HG03045 (cell line): ENCODE measurements around the gene EIF4A2.
A peak's percentile ranks its signal among the peaks of the same experiment; 100 is the strongest.
"Not testable (repeated sequence)": the region's sequence is repeated elsewhere in the genome, so short reads cannot be mapped to it uniquely, and the experiment has no call there.

Experiments used
- ATAC-seq: cut with Tn5 transposase; IDR thresholded peaks from one replicate; pipeline ENCODE4 v1.9.1; 2021; ENCODE audit warnings: mild to moderate bottlenecking, moderate library complexity; ENCODE audit not compliant: unreplicated experiment

Gene EIF4A2

DNA sequence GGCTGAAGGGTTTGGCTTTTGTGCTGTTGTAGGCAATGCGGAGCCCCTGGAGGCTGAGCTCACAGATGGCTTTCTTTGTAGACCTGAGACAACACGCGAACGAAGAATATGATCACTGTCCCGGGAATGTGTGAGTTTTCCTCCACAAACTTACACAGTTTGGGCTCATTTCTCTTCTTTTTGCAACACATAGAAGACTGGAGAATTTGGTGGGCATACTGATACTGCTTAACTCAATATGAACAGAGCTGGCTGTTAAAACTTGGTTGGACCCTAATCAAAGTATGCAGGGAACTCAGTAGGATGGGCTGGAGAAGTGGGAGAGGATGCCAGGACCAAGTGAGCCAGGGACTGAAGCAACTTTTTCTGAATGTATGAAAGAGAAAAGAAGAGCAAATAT lies 35.1 kb downstream of the EIF4A2 start:
- no peak for ATAC-seq

DNA sequence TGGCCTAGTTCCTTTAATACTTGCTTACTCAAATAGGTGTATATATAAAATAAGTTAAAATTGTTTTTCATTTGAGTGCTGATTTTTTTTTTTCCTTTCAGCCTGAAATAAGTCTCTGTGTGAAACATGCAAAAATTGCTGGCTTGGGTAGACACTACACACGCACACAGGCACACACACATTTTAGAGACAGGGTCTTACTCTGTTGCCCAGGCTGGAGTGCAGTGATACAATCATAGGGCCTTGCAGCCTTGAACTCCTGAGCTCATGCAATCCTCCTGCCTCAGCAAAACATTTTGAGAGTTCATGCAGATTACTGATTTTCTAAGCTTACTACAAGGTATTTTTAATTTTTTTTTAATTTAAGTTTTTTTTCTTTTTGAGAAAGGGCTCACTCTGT lies 35.6 kb downstream of the EIF4A2 start:
- ATAC-seq = no peak

DNA sequence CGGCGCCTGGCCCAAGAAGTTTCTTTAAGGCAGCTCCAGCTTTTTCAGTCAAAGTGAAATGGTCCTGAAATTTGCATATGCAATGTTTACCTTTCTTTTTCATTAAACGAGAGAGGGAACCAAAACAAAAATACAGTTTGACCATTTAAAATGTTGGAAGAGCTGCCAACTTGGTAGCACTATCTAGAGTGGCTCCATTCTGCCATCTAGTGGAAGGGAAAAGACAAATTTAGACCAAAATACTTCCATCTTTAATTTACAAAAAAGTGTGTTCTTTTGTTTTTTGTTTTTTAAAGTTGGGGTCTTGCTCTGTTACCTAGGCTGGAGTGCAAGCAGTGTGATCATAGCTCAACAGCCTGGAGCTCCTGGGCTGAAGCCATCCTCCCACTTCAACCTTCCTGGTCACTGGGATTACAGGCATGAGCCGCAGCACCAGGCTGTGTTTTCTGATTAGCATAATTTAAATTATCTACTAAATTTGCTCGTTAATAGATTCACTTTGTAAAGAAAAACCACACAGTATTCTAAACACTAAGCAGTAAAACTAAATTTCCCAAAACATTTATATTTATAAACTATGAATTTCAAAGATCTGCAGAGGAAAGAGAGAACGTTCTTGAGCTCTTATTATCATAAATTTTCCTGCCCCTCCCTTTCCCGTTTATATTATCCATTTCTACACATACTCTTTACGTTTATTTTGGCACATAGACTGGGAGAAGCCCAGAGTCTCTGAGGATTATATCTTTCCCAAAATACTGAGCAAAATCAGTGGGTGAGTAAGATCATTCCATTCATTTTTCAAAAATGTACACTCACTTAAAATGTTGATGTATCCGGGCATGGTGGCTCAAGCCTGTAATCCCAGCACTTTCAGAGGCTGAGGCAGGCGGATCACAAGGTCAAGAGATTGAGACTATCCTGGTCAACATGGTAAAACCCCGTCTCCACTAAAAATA lies 38.3 kb downstream of the EIF4A2 start:
- ATAC-seq = no peak

DNA sequence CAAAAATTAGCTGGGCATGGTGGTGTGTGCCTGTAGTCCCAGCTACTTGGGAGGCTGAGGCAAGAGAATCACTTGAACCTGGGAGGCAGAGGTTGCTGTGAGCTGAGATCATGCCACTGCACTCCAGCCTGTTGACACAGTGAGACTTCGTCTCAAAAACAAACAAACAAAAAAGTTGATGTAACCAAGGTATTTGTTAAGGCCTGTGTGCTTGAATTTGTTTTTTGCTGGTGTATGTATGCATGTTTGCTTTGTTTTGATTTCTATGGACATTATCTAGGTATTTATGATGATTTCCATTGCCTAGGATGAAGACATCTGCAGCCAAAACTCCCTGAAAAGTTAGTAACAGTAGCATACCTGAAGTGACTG lies 39.0 kb downstream of the EIF4A2 start:
- not testable (repeated sequence) for ATAC-seq

DNA sequence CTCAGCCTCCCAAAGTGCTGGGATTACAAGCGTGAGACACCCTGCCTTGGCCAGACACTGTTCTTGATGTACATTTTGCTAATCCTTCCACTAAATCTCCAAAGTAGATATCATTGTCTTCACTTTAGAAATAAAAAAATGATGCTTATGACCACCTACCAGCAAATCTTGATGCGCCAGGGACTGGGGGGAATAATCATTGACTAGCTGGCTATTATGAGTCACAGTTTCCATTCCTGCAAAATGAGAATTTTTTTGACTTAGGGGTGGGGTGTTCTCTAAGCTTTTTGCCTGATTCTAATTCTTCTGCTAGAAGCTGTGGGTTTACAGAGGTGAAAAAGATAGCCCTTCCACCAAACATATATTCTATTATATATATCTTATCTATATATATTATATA lies 40.0 kb downstream of the EIF4A2 start:
- no peak for ATAC-seq

DNA sequence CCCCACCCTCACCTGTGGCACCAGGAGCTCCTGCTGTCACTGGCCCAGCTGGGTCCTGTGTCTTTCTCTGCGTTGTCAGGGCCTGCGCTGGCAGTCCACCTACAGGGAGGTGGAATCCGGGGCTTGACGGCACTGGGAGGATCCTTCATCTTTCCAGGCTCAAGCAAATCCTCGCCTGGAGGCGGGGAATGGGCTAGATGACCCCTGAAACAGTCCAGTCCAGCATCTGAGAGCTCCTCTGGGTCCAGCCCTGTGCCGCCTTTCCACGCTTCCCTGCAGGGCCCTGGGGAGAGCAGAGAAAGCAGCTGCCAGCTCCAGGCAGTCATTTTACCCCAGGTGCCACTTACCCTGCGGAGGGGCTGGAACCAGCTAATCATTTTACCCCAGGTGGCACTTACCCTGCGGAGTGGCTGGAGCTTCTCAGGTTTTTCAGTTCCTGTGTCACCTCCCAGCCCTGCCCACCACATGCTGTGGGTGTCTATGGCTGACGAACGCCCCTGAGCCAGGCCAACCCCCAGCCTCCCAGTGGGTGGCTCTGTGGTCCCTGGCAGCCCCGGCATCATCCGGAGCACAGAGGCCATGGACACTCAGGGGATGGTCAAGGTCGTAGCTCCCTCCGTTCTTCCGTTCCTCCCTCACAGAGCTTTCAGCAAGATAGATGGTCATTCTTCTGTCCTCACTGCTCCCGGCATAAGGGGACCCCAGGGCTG lies 41.2 kb downstream of the EIF4A2 start:
- no peak for ATAC-seq

DNA sequence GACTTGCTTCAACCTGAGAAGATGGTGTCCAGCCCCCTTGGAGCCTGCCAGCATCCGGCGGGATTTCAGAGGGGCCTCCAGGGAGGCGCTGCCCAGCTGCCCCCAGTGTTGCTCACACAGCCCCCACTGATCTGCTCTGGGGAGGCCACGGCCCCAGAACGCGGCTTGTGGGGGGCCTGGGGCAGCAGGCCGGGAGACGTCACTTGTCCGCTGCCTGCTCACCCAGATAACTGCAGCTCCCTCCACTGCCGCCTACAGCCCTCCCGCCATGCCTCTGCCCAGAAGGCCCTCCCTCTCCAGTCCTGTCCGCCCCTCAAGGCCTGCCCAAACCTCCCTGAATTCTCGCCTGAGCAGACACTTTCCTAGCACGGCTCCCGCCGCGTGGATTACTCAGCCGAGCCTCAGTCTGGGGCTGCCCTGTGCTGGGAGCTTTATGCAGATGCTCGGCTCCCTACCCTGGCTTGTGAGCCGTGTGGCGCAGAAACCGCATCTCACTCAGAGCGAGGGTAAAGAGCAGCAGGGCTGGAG lies 42.0 kb downstream of the EIF4A2 start:
- ATAC-seq = no peak

DNA sequence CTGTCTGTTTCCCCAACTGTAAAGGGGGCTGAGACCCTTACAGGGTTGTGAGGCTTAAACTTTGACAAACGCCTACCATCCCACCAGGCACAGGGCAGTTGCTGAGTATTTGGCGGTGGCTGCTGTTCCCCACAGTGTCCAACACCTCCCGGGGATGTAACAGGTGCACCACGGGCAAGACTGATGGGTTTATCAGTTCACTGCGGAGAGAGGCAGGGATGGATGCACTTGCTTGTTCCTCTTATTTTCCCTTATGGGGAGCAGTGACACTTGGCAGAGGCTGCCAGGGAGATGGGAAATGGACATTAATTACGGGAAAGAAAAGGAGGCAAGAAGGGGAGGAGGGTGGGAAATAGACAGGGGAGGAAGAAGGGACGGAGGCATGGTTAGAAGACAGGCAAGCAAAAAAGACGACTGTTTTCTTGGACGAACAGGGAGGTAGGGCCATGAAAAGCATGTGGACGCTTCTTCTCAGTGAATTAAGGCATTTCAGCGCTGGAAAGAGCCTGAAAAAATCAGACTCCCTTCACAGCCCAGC lies 42.6 kb downstream of the EIF4A2 start:
- ATAC-seq = no peak

DNA sequence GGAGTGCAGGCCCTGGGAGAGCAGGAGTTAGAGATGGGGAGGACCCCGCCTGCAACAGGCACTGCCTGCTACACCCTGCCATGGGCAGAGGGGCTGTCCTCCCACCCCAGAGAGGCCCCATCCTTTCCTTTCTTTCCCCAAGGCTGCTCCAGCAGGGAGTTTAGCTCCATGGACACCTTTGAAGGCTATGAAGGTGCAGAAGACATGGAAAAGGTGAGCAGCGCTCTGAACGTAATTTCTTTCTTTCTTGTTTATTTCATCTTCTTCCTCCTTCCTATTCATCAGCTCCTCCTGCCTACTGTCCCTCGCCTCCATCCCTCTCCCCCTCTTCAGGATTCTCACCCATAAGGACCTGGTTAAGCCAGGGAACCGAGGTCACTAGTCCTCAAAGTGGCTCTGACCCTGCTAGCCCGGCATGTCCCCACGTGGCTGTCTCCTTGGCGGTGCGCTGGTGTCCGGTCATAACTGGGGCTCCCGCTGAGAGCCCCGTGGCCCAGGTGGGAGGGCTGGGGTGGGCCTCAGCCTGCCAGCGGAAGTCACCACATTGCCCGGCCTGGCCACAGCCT lies 43.1 kb downstream of the EIF4A2 start:
- ATAC-seq = no peak

DNA sequence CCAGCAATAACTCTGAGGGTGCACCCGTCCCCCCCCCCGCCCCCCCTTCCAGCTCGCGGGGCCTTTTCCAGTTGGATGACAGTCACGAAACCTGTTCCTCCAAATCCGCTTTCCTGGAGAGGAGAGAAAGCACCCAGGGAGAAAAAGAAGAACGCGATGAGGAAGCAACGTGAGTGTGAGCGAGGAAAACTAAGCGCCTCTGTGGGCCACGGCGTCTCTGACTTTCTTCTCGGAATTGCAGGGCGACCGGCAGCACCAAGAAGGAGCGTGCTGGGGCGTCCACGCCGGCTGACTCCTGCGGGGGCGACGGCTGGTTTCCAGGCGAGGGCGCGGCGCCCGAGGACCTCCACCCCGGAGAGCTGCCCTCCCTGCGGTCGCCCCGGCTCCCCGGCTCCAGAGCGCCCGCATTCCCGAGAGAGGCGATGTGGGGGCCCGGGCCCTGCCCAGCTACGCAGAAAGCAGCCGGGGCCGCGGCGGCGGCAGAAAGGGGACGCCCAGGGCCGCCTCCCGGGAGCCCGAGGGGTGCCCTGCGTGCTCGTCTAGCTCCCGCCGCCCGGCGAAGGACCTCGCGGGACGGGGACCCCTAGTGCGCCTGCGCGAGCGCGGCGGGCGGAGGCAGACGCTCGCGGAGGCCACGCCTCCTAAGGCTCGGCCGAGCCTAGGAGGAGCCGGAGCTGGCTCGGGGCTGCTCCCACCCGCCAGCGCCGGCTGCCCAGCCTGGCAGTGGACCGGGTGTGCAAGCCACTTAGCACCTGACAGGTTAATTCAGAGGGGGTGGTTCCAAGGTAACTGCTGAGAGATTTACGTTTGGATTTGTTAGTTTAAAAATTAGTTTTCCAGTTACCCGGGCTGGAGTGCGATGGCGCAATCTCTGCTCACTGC lies 43.8 kb downstream of the EIF4A2 start:
- ATAC-seq = peak; percentile 92

DNA sequence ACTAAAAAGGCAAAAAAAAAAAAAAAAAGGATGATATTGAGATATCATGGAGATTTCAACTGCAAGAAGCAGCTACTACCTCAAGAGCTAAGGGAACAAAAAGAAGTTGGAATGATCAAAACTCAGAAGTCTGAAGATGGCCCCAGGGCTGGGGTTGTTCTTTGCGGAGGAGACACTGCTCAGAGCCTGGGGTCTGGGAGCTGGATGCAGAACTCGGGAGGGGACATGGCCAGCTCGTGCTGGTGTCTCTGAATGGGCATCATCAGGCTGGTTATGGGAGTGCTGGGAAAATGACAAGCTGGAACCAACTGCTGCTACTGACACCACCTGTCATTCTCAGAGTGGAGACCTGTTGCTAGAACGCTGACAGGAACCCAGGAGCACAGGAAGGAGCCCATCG lies 45.0 kb downstream of the EIF4A2 start:
- no peak for ATAC-seq

DNA sequence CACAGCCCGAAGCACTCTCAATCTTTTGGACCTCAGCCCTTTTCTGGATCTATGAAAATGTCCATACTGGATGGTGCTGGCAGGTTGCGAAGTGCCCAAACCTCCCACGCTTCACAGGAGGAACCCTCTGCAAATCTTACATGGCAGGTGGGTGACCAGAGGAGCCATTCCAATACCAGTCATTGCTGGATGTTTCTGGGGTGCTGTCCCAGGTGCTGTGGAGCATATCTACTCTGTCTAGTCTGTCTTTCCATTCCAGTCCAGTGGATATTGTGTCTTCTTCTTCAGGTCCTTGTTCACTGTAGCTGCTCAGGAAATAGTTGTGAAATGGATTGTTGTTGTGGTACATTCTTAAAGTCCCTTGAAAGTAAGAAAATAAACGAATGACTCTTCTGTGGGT lies 48.4 kb downstream of the EIF4A2 start:
- no peak for ATAC-seq

DNA sequence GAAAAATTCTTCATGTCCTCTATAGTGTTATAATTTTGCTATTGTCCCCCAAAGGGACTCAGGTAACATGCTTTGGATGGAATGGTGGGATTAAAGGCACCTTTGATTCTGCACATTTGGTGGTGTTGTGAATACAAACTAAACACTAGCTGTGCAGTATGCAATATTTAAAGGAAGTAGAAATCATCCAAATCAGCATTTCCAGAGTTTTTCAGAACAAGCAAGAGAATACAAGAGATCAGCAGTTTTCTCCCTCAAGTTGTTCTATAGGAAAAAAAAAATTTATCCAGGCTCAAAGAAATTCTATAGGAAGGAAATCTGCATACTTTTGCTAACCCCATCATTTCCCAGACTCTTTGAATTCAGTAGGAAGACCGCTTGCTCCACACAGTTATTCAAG lies 48.9 kb downstream of the EIF4A2 start:
- ATAC-seq = no peak
